Stimulated activated CD4-positive, alpha-beta T cell treated with anti-CD3 and anti-CD28 coated beads, Interleukin-1b, Interleukin-23, amount 100 ng/mL, for 24 hours (primary cell): Measurements from ENCODE around the gene IRF8.
"Not testable (repeated sequence)": the region's sequence is repeated elsewhere in the genome, so short reads cannot be mapped to it uniquely, and the experiment has no call there.

Source experiments
- DNase-seq, 4 experiments: peaks; one replicate each; pipeline ENCODE4 v3.0.0-alpha.2; 2020; ENCODE audit warnings: low read depth in 4 of 4, low spot score in 1 of 4

IRF8 gene

DNA sequence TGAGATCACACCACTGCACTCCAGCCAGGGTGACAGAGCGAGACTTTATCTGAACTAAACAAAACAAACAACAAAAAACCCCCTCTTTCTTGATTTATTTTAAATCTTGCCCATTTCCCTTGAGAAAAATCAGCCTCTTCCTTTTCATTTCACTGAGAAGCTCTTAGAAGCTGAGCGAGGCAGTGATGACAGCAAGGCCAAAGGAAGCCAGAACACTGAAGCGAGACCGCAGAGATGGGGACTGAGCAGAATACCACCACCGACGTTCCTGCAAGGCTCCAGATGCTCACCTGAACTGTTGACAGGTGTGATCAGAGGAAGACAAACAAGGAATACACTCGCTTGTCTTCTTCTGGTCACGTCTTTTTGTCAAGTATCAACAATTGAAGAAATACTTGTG lies 30.5 kb upstream of the IRF8 start:
- DNase-seq = no peak

DNA sequence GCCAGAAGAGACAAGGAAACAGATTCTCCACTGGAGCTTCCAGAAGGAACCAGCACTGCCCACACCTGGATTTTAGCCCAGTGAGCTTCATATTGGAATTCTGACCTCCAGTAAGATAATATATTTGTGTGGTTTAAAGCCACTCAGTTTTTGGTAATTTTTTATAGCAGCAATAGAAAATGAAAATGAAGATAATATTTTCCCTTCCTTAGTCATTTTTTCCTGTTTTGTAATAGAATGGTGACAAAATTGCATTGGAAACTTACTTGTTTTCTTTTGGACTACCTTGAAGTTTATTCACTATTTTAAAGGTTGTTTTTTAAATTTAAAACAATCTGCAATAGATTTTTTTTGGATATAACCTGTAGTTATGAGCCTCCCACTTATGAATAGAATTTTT lies 29.8 kb upstream of the IRF8 start:
- no peak for DNase-seq

DNA sequence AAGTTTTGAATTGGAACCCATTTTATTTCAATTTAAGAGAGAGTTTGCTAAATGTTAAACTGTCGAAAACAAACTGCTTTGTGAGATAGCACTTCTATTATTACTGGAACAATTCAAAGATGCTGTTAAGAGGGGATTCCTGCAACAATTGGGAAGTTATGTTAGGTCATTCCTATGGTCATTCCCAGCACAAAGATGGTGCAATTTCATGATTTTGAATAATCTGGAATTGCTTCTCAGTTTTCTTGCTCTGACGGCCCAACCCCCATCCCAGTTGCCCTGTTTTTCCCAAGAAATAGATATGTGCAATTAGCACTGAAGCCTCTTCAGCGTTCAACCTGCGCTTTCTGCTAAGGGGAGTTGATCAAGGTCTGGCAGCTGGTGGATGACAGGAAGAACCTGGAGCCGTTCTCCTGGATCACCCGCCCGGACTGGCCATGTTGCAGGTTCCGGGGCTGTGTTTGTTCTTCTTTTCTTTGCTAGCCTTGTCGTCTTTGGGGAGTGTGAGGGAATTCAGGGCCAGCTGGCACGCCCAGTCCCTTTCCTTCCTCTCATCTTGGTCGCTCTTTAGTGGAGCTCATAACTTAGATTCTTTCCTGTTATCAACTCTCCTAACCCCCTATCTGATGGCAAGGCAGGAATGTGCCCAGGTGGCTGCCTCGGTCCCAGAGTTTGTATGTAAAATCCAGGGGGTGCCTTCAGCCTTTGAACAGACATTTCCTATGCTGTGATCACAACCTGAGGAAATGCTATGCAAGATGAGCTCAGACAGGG lies 29.0 kb upstream of the IRF8 start:
- DNase-seq = no peak

DNA sequence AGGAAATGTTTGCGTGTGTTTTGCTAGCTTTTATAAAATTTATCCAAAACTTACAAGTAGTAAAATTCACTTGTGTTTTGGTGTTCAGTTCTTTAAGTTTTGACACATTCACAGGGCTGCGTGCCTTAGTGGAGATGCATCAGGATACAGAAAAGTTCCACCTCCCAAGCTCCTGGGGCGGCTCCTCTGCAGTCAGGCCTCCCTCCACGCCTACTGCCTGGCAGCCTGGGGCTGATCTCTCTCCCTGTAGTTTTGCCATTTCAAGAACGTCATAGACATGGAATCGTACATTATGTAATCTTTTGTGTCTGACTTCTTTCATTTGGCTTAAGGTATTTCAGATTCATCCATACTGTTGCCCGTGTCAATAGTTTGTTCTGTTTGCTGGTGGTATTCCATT lies 27.2 kb upstream of the IRF8 start:
- DNase-seq = no peak

DNA sequence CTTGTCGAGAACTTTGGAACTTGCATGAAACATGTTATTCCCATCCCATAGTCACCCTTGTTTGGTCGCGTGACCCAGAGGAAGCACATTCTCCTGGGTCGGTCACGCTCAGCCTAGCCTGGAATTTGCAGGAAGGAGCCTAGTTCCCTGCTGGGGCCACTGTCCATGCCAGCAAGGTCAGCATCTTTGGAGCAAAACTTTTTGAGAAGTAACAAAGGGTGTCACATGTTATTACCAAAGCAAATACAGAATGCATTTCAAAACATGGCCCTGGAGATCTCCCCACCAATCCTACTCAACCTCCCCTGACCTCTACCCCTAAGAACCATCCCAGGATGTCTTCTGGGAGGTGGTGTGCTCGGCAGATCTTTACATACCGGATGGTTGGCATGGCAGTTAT lies 26.2 kb upstream of the IRF8 start:
- no peak for DNase-seq

DNA sequence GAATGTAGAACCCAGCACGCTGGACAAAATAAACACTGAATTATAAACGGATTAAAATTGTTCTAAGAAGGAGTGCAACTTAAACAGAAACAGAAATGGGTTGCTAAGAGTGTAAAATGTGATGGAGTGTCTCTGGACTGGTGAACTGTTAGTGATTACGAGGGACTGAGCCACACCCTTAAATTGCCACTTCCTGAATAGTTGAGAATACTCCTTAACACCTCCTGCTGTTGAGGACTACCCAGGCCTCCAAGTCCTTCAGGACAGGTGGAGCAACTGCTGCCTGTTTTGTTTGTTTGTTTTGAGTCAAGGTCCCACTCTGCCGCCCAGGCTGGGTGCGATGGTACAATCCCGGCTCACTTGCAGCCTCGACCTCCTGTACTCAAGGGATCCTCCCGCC lies 25.8 kb upstream of the IRF8 start:
- no peak for DNase-seq

DNA sequence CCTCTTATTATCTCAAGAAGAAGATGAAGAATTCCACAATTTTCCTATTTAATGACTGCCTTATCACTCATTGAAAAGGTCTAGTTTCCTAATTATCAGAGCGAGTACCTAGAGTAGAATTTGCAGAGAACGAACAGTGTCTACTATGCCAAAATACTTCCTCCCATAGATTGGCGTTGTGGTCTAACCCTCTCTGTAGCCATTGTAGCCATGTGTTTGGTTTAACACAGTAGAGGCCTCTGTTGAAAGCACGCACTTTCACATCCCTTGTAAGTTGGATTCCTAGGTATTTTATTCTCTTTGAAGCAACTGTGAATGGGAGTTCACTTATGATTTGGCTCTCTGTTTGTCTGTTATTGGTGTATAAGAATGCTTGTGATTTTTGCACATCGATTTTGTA lies 24.9 kb upstream of the IRF8 start:
- not testable (repeated sequence) for DNase-seq

DNA sequence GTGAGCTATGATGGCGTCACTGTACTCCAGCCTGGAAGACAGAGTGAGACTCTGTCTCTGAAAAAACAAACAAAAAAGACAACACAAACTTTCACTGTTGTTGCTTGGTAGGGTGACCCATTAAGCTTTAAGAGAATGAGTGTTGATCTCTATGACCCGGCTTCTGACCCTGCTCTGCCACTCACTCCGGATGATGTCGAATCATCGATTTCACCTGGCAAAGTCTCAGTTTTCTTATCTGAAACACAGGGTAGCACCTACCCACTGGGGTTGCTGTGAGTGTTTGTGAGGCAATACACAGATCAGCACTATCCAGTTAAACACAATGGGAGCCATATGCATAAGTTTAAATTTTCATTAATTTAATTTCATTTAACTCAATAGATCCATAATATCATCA lies 20.6 kb upstream of the IRF8 start:
- no peak for DNase-seq

DNA sequence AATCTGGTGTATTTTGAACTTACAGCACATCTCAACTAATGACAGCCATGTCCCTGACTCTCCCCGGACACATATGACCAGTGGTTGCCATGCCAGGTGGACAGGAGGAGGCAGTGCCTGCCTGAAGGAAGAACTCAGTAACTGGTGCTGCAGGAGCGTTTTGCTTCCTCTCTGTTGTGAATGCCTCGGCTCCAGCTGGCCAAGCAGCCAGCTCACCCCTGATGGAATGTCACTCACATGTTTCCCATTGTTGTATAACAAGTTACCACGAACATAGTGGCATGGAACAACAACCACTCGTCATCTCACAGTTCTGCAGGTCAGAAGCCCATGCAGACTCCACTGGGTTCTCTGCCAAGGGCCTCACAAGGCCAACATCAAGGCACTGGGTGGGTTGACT lies 20.1 kb upstream of the IRF8 start:
- no peak for DNase-seq

DNA sequence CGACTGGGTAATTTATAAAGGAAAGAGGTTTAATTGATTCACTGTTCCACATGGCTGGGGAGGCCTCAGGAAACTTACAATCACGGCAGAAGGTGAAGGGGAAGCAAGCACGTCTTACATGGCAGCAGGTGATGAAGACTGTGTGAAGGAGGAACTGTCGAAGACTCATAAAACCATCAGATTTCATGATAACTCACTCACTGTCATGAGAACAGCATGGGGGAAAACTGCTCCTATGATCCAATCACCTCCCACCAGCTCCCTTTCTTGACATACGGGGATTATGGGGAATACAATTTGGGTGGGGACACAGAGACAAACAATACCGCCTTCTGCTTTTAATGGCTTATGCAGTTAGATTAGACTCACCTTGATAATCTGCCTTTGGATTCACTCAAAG lies 19.4 kb upstream of the IRF8 start:
- no peak for DNase-seq

DNA sequence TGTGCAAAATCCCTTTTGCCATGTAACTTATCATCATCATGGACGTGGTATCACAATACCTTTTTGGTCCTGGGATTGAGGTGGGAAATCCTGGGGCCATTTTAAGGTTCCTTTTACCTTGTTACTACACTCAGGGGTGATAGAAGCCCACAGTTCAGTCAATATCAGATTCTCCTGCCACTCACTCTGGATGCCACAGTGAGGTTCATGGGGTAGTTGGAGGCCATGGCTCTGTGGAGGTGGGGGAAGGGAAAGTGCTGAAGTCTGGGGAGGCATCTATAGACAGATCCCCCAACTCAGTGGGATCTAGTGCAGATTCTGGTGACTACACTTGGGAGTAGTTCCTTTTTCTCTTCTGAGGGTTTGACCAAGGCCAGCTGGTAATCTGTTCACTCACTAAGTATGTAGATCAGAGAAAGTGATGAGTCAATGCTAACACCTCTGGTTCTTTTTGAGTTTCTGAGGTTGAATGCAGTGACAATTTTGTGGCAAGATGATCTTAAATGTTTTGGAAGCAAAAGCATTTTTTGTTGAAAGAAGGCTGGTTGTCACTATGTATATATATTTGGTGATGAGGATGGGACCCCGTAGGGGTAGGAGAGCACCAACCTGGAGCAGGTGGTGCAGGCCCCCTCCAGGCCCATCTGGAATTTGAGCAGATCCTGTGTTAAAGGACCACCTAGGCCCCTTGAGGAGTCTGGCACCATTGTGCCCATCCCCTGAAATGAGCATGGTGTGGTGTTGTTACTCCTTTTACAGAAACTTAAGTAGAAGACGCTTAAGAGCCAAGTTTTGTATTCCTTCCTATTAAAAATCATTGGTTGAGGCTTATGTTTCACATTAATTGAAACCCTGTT lies 18.8 kb upstream of the IRF8 start:
- no peak for DNase-seq

DNA sequence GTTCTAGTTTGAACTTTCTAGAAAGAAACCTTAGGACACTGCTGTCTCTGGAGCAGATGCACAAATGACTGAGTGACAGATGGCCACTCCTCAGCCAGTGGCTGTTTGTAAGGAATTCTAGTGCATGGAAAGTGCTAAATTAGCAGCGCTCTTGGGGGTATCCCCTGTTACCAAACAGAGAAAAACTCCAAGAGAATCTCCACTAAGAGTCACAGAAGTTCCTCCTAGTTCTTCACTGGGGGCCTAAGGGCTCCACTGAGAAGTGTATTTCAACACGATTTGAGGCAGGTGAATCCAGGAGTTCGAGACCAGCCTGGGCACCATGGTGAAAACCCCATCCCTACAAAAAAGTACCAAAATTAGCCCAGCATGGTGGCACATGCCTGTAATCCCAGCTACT lies 18.1 kb upstream of the IRF8 start:
- no peak for DNase-seq

DNA sequence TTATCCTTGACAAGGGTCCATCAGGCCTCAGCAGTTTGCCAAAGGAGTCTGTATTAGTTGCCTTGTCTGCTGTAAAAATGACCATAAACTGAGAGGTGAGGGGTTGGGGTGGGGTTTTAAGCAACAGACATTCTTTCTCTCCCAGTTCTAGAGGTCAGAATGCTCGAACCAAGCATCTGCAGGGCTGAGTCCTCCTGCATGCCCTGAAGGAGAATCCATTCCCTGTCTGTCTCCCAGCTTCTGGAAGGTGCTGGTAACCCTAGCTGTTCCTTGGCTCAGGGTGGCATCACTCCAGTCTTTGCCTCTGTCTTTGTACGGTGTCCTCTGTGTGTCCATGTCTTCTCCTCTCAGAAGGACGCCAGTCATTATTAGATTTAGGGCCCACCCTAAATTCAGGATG lies 17.5 kb upstream of the IRF8 start:
- no peak for DNase-seq

DNA sequence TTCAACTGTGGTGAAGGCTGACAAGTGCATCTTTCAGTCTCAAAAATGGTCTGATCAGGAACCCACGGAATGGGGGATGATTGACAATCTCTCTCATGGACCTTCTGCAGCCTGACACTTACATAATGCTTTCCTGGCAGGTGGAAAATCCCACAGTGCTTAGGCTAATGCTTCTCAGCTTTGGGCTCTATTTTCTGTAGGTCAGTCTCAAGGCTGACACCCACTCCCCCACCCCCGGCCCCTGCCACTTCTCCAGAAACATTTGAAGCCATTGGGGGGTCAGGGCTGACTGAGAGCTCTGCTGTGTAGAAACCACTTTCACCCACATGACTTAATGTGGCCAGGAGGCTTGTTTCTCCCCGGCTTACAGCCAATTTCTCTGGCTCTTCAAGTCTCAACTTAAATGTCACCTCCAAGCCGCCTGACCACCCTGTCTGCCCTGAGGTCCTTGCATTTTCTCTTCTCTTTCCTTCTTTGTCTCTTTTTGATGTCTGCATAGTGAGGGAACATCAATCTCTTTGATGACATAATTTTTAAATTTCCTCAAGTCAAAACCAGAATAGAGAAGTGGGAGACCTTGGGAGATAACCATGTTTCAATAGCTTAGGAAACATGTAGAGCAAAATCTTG lies 16.7 kb upstream of the IRF8 start:
- no peak for DNase-seq

DNA sequence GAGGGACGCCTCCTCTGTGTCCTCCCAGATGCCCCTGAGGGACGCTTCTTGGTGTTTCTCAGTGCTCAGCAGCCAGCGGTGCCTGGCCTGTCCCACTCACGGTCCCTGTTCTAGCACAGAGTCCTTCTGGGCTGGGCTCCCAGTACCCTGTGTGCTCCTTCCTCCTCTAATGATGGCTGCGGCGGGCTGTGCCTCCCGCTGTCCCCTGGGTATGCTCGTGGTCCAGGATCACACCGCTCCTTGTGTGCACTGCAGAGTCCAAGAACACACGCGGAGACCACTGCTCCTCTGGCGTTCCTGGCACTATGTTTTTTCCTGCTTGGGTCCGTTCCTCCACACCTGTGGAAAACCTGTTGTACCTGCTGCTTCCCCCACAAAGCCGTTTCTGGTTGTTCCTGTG lies 15.1 kb upstream of the IRF8 start:
- no peak for DNase-seq

DNA sequence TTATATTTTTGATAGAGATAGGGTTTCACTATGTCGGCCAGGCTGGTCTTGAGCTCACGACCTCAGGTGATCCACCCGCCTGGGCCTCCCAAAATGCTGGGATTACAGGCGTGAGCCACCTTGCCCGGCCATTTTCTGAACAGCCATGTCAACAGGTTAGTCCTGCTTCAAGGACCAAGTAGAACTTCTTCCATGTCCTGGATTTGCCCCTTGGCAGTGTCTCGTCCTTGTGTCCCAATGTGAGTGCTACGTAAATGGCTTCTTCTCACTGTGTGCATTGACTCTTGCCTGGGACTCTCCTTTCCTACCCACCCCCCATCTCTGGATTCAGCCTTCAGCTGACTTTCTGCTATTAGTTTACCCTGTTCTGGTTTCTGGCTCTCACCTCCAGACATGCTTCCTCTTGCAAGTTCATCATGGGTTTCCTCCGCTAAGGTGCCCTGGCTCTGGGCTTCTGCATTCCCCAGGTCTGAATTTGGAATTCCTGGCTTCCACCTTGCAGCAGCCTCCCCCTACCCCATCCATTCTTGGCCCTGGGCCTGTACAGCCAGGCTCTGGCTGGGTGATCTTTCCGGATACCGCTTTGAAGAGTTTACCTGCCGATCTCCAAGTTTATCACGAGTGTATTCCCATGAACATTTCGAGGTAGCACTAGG lies 14.0 kb upstream of the IRF8 start:
- no peak for DNase-seq

DNA sequence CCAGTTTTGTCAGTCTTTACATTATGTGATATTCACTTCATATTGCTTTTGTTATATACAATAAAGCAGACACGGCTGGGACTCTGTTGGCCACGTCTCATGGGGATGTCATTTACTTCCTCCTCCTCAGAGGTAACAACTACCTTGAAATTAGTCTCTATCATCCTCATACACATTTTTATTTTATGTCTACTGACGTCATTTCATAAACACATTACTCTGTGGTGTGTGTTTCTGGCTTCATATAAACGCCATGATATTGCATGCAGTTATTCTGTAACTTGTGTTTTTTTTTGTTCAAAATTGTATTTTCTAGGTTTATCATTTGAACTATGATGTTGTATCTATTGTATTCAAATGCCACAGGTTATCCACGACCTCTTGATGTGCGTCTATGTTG lies 13.4 kb upstream of the IRF8 start:
- no peak for DNase-seq

DNA sequence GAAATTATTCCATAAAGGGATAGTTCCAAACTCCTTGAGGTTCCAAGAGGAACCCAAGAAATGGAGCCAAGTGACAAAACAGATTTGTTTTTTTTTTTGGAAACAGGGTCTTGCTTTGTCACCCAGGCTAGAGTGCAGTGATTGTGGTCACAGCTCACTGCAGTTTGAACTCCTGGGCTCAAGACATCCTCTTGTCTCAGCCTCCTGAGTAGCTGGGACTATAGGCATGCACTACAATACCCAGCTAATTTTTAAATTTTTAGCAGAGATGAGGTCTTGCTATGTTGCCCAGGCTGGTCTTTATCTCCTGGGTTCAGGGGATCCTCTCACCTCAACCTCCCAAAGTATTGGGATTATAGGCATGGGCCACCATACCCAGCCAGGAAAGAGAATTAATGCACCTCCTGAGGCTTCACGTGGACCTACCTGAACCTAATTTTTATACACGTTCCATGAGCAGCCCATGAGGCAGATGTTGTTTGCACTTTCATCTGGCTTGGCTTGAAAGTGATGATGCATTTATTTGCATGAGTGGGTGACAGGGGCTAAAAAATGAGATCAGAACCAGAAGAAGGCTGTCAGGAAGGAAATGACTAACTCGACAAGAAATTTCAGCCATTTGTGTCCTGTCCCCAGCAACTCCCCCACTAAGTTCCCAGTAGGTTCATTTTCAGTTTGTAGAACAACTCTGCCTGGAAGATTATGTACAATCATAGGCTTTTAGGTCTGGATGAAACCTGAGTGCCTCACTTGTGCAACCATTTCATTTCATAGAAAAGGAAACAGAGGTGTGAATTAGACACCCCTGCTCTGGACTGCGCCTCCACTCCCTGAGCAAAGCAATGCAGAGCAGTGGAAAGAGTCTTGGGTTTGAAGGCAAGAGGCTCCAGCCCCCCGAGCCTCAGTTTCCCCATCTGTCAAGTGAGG lies 10.3 kb upstream of the IRF8 start:
- DNase-seq = peak in 1 of 4 experiments; percentile 15

DNA sequence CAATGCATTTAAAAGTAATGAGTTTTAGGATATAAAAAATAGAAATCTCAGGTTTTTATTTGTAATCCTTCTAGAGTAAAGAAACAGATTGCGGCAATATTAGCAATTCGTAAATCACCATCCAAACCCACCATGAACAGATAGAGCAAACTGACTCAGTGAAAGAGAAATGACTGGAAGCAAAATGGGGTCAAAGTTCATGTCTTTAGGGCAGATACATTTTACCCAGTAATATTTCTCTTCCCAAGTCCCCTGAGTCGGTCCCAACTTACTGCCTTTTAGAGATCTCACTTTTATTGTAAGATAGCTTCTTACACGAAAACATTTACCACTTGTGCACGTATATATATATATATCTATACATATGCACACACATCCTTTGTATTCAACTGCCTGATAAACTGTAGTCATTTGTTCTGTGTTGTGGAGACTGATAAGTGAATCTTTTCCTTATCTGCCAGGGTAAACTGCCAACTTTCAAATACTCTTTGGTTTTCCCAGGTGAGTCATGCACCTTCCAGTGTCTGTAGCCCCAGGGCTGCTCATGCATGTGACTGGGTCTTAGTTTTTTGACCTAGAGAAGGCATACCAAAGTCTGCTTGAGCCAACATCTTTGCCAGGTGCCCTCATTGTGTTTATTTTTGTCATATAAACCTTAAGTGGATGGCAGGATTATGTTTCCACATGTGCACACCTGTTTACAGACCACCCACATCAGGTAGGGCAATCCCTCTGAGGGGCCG lies 7.8 kb upstream of the IRF8 start:
- DNase-seq = no peak

DNA sequence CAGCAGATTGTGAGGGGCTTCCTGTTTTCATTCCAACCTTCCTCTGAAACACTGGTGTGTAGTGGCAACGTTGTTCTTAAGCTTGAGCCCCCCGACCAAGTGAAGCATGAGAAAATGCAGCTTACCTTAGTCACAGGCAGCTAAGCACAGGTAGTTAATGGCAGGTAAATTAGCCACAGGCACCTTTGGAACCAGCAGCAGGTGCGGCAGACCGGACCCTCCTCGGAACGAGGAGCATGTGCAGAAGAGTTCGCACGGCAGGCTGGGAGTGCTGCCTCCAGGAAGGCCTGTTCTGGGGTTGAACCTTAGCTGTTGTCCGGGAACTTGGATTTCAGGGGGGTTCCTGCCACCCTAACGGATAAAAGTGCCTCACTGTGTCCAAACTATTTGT lies 7.2 kb upstream of the IRF8 start:
- DNase-seq = no peak
